HG02885 (cell line): ENCODE measurements around the gene GLYAT.

Experiments
- ATAC-seq: cut with Tn5 transposase; IDR thresholded peaks from one replicate; pipeline ENCODE4 v1.9.1; 2021; ENCODE audit warnings: mild to moderate bottlenecking; ENCODE audit not compliant: unreplicated experiment, poor library complexity

Gene GLYAT

GRCh38 chr11:58731819-58732218 lies at the start of gene GLYAT:
Gene GLYAT, minus strand, starts transcription at chr11:58731943. Its CDS starts 7,447 bp downstream, at chr11:58724496.
- no peak for ATAC-seq

DNA sequence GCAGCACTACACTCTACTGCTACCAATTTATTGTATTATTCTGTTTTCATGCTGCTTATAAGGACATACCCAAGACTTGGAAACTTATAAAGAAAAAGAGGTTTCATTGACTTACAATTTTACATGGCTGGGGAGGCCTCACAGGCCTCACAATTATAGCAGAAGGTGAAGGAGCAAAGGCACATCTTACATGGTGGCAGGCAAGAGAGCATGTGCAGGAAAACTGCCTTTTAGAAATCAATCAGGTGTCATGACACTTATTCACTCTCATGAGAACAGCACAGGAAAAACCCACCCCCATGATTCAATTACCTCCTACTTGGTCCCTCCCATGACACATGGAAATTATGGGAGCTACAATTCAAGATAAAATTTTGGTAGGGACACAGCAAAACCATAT lies 49.6 kb upstream of the GLYAT start:
- no peak for ATAC-seq

- ATAC-seq = no peak
Observed at GRCh38 chr11:58780578-58780977, 48.8 kb upstream of the GLYAT start.

GRCh38 chr11:58776891-58777710 lies 45.4 kb upstream of the GLYAT start:
- no peak for ATAC-seq

- no peak for ATAC-seq
Observed at GRCh38 chr11:58775066-58775708, 43.4 kb upstream of the GLYAT start.

GRCh38 chr11:58774164-58774593 lies 42.4 kb upstream of the GLYAT start:
- ATAC-seq = no peak

DNA sequence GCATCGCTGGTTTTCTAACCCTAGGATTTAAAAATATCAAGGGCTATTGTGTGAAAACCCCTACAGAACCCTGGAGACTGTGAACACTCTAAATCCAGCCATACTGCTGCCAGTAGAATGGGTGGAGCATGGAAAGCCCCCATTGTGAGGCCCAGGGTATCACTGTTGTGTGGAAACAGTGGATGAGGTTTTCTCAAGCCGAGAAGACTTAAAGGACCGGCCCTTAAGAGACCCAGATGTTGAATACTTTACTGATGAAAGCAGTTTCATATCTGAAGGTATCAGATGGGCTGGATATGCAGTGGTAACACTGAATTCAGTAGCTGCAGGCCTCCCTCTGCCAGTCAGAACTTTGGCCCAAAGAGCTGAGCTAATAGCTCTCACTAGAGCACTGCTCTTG lies 41.6 kb upstream of the GLYAT start:
- no peak for ATAC-seq

- no peak for ATAC-seq
Observed at GRCh38 chr11:58772329-58773285, 40.9 kb upstream of the GLYAT start.

DNA sequence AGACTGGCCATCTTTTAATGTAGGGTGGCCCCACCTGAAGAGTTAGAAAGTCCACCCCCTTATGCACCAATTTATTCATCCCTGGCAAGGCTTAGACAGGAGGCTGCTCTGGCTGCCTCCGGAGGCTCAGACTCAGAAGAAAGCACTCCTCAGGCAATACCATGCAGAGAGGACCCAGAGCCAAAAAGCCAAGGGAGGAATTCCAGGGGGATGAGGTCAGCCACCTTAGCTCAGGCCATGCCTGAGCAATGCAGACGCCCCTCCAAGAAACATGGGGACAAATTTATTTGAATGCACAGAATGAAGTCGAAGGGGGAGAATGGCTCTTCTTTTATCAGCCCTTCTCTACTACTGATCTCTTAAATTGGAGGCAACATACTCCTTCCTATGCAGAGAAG lies 39.7 kb upstream of the GLYAT start:
- no peak for ATAC-seq

GRCh38 chr11:58770627-58771457 lies 39.1 kb upstream of the GLYAT start:
- ATAC-seq = no peak

- ATAC-seq = no peak
Observed at GRCh38 chr11:58770166-58770565, 38.4 kb upstream of the GLYAT start.

DNA sequence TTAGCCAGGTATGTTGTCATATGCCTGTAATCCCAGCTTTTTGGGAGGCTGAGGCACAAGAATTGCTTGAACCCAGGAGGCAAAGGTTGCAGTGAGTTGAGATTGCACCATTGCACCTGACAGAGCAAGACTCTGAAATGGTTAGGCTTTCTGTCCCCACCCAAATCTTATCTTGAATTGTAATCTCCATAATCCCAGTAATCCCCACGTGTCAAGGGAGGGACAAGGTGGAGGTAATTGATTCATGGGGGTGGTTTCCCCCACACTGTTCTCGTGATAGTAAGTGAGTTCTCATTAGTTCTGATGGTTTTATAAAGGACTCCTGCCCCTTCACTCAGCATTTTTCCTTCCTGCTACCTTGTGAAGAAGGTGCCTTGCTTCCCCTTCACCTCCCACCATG lies 37.6 kb upstream of the GLYAT start:
- no peak for ATAC-seq

GRCh38 chr11:58768137-58768536 lies 36.4 kb upstream of the GLYAT start:
- ATAC-seq = no peak

DNA sequence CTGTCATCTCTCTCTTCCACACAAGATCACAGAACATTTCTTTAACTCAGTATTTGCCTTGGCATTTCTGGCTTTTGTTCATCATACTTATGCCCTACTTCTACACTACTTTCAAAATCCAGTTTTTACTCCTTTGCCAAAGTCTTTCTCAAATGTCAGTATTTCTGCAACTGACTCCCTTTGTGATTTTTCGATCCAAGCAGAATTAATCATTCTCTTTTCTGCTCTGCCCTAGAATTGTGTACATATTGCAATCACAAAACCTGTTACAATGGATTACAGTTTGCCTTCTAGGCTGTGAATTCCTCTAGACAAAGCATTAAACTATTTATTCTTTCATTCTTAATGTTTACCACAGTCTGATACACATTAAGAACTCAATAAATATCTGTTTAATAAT lies 33.3 kb upstream of the GLYAT start:
- ATAC-seq = no peak

DNA sequence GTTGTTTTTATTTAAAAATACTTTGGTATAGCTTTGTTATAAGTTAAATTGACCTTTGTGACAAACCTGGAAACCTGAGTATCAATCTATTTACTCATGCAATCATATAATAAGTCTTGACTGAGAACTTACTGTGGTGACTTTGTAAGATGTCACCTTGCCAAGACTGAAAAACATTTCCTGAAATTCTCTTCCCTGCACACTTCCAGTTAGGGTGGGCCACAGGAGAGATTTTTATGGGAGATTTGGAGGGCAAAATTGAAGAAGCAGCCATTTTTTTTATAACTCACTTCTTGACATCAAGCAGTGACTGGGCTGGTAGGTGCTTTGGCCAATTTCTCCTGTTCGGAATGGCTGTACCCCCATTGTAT lies 31.4 kb upstream of the GLYAT start:
- ATAC-seq = no peak

- ATAC-seq = no peak
Observed at GRCh38 chr11:58762284-58763119, 30.8 kb upstream of the GLYAT start.

- no peak for ATAC-seq
Observed at GRCh38 chr11:58757439-58757838, 25.7 kb upstream of the GLYAT start.

- no peak for ATAC-seq
Observed at GRCh38 chr11:58745705-58746364, 14.1 kb upstream of the GLYAT start.
